GM20431 (cell line): ENCODE data around the gene TRMT11.

Experiments used
- in situ Hi-C: fragments of 300-500 bp; cut with MseI, MboI; formaldehyde crosslinking; loops from one replicate; pipeline ENCODE4 v1.15.0; 2020; ENCODE audit warnings: low sequenced_read_pairs; ENCODE audit not compliant: unreplicated experiment

The TRMT11 gene

GRCh38 chr6:126064748-126065401, 78.5 kb downstream of the TRMT11 start:
- in situ Hi-C loops = no loop called here

DNA sequence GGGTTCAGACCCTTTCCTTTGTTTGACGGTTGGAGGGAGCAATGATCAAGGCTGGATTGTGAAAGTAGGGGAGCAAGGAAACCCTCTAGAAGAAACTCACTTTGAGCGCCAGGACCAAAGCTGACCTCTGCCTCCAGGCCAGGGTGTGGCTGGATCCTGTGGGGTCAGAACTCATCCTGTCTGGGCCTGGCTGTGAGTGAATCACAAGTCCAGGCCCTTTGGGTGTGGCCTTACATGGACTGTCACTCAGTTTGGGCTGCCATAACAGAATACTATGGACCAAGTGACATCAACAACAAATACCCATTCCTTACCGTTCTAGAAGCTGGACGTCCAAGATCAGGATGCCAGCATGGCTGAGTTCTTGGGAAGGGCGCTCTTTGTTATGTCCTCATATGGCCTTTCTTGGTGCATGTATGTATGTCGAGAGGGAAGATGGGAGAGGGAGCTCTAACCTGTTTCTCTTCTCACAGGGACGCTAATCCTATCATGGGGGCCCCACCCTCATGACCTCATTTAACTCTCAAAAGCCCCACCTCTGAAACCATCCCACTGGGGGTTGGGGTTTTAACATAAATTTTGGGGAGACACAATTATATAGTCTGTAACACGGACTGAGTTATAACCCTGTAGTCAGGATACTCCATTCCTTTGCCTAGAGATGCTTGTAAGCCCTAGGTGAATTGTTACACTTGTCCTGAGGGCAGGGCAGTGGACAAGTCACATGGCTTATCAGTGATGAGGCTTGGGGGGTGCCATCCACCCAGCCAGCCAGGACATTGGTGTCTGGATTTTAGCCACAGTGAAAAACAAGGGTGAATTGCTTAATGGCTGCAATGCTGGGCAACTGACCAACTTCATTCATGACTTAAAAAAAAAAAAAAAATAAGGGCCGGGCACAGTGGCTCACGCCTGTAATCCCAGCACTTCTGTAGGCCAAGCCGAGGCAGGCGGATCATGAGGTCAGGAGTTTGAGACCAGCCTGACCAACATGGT, 80.0 kb downstream of the TRMT11 start:
- in situ Hi-C loops = no loop called here

DNA sequence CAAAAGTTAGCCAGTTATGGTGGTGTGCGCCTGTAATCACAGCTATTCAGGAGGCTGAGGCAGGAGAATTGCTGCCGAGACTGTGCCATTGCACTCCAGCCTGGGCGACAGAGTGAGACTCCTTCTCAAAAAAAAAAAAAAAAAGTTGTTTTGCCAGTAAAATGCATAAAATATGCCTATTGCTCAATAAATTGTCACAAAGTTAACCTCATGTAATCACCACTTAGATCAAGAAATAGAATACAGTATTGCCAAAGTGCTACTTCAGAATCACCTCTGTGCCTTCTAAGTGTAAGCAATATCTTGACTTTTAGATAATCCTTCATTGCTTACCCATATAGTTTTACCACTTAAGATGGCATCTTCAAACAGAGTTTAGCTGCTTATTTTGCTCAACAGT, 80.7 kb downstream of the TRMT11 start:
- in situ Hi-C loops = no loop called here

DNA sequence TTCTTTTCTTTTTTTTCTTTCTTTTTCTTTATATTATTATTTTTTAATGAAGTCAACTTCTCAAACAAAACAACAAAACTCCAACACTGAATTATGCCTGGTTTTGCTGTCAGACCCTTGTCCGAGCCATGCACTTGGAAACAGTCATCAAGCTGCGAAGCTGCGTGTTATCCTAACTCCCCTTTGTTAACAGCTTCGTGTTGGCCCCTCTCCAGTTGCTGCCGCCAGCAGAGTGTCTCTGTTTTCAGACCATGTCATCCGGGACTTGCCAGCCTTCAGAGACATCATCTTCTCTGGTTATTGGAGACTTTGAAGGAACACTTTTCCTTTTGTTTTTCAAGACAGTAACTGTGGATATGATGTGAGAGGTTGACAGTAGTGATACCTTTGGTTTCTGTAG, 83.1 kb downstream of the TRMT11 start:
- in situ Hi-C loops = no loop called here

GRCh38 chr6:126071000-126071647, 84.8 kb downstream of the TRMT11 start:
- in situ Hi-C loops = no loop called here

DNA sequence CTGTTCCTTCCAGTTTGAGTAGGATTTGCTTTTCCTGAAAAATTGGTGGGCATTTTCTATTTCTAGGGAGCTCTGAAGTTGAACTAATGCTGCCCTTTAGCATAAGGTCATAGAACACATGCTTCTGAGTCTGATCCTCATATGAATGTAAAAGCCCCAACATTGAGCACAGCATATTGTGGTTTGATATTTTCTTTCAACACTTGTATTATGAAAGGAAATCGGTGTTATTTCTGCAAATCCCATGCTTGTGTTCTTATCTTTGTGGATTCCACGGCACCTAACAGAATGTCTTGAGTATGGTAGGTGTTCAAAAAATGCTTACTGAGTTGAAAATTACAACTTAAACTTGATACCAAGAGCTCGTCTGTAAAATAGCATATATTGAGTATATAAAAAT, 85.8 kb downstream of the TRMT11 start:
- in situ Hi-C loops = no loop called here

- in situ Hi-C loops = no loop called here
These were observed 86.5 kb downstream of the TRMT11 start for GRCh38 chr6:126072834-126073233.

- in situ Hi-C loops = no loop called here
These were observed 89.2 kb downstream of the TRMT11 start for GRCh38 chr6:126075335-126076071.

DNA sequence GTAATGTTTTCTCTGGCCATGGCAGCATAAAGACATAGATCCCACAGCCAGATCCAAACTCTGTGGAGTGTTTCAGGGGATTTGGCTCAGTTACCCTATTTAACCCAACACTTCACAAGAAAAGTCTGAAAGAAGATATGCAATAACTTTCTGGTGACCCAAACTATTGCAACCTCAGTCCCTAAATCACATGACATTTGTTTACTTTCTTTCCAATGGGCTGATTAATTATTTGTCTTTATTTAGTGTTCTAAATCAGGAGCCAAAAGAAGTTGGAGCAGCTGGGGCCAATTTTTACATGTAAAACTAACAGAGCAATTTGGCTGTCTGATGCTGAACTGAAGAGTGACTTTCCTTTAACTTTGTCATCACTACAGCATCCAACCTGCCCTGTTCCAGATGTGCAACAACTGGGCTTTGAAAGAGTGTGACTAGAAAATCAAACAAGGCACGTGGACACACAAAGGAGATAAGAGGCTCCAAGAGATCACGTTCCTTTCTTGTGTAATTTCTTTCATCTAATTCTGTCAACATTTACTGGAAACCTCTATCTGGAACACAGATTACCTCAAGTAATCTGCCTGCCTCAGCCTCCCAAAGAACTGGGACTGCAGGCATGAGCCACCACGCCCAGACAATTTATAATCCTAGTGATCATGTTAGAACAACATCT, 90.8 kb downstream of the TRMT11 start:
- in situ Hi-C loops = no loop called here

GRCh38 chr6:126077810-126078776, 91.8 kb downstream of the TRMT11 start:
- in situ Hi-C loops = no loop called here

GRCh38 chr6:126083875-126084274, 97.5 kb downstream of the TRMT11 start:
- in situ Hi-C loops = no loop called here

GRCh38 chr6:126086560-126086959, 100.2 kb downstream of the TRMT11 start:
- in situ Hi-C loops = no loop called here
